ENCODE results near the gene ITGA5.

Gene ITGA5

DNA sequence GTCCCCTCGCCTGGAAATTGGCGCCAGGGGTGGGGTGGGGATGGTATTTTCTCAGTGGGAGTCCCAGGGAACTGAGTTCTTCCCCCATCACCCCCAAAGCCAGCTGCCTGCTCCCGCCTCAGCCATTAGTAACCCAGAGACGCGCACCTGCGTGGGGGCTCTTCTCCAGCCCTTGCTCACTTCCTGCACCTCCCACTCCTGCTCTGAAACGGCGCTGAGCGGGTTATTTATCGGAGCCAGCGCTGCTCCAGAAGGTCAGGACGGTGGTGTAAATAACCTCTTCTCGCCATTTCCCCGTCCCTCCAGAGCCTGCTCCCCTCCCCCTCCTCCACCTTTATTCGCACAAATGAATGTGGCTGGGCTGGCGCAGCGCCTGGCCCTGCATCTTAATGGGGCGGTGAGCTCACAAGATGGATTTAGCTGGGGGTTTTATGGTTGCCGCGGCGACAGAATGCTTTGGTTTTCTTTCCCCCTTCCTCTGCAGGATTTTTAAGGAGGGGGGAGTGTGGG, 67.0 kb downstream of the ITGA5 start:
- in situ Hi-C loops (cut with MboI; ENCODE audit: low sequenced_read_pairs, unreplicated experiment): no loop called here
- no peak for DNase-seq (ENCODE audit: low spot score)
- TF ChIP-seq, protein P1, sequence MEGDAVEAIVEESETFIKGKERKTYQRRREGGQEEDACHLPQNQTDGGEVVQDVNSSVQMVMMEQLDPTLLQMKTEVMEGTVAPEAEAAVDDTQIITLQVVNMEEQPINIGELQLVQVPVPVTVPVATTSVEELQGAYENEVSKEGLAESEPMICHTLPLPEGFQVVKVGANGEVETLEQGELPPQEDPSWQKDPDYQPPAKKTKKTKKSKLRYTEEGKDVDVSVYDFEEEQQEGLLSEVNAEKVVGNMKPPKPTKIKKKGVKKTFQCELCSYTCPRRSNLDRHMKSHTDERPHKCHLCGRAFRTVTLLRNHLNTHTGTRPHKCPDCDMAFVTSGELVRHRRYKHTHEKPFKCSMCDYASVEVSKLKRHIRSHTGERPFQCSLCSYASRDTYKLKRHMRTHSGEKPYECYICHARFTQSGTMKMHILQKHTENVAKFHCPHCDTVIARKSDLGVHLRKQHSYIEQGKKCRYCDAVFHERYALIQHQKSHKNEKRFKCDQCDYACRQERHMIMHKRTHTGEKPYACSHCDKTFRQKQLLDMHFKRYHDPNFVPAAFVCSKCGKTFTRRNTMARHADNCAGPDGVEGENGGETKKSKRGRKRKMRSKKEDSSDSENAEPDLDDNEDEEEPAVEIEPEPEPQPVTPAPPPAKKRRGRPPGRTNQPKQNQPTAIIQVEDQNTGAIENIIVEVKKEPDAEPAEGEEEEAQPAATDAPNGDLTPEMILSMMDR (IDR thresholded peaks at IDR 0.05; ENCODE audit: borderline replicate concordance, control extremely low read depth, extremely low read depth, insufficient read depth, missing control alignments): no peak

DNA sequence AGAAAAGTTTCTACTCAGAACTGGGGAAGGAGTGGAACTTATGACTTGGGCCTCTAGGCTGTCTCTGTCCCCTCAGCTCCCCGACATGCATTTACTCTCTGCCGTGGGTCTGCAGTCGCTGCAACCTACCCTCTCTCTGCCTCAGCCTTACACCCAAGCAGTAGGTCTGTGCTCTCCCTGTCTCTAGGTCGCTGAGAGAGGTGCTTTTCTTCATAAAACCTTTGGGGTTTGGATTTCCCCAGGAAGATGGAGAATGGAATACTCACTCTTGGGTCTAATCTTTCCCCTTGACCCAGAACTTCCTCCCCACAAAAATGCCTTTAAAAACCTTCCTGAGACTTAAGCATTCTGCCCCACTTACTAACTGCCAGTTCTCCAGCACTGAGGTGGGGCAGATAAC, 67.7 kb downstream of the ITGA5 start:
- DNase-seq (ENCODE audit: low spot score): no peak
- TF ChIP-seq, protein P1 (IDR thresholded peaks at IDR 0.05; ENCODE audit: borderline replicate concordance, control extremely low read depth, extremely low read depth, insufficient read depth, missing control alignments): no peak
- in situ Hi-C loops (cut with MboI; ENCODE audit: low sequenced_read_pairs, unreplicated experiment): no loop called here

DNA sequence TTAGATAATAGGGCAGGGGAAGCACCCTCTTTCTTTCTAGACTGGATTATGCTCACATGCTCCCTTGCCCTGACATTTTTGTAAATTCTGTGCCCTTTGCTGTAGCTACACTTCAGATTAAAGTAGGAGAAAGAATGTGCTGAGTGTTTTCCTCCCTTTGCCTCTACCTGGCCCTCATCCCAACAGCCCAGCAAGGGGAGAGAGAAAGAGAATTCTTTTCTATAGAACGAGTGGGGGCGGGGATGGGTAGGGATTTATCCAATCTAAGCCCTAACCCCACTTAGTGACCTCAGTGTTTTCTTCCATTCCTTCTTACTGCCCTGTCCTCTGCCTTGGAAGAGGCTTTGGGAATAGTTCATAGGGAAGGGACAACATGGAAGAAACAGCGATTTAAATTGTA, 68.3 kb downstream of the ITGA5 start:
- no peak for DNase-seq (ENCODE audit: low spot score)
- TF ChIP-seq, protein P1 (IDR thresholded peaks at IDR 0.05; ENCODE audit: borderline replicate concordance, control extremely low read depth, extremely low read depth, insufficient read depth, missing control alignments): no peak
- in situ Hi-C loops (cut with MboI; ENCODE audit: low sequenced_read_pairs, unreplicated experiment): no loop called here

DNA sequence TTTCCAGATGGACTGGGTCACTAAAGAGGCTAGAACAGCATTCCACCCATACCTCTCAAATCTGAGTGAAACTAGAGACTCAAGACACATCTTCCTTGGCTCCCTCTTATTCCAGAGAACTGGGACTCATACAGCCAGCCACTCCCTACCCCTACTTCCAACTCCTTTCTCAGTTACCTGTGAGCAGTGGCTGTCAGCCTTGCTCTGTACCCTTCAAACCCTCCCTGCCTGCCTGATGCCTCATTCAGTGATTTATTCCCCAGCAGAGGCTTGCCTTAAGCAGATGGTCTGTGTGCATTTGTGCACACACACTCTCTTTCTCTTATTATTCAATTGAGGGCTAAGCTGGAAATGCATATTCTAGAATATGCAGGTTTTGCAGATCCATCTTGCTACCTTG, 69.4 kb downstream of the ITGA5 start:
- in situ Hi-C loops (cut with MboI; ENCODE audit: low sequenced_read_pairs, unreplicated experiment): no loop called here
- TF ChIP-seq, protein P1 (IDR thresholded peaks at IDR 0.05; ENCODE audit: borderline replicate concordance, control extremely low read depth, extremely low read depth, insufficient read depth, missing control alignments): no peak
- DNase-seq (ENCODE audit: low spot score): no peak

DNA sequence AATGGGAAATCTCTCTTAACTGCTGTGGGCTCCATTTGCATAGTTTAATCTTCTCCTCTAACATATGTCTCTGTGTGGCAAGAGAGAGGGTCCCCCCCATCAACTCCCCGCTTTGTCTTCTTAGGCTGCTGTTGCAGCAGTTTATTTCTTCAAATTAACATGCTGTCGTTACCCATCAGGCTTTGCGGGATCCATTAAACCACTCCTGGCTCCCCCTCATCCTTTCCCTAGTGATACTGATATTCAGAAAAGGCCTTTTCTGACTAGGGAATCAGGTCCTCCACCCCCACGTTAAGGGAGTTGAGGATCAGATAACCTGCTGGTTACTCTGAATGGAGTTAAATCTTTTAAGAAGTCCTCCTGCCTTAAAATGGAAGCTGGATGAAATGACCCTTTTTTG, 70.0 kb downstream of the ITGA5 start:
- TF ChIP-seq, protein P1 (IDR thresholded peaks at IDR 0.05; ENCODE audit: borderline replicate concordance, control extremely low read depth, extremely low read depth, insufficient read depth, missing control alignments): no peak
- no peak for DNase-seq (ENCODE audit: low spot score)
- in situ Hi-C loops (cut with MboI; ENCODE audit: low sequenced_read_pairs, unreplicated experiment): no loop called here
